COLO829 (cell line): ENCODE measurements around the gene LRRC27.

ENCODE experiments used
- DNase-seq: peaks from one replicate; pipeline ENCODE4 v3.0.0; 2012; ENCODE audit warnings: low spot score

LRRC27 gene

GRCh38 chr10:132414402-132415016 lies 82.5 kb downstream of the LRRC27 start:
- DNase-seq: no peak

GRCh38 chr10:132415255-132415654 lies 83.3 kb downstream of the LRRC27 start:
- DNase-seq: no peak

GRCh38 chr10:132415956-132416355 lies 84.0 kb downstream of the LRRC27 start:
- DNase-seq: no peak

- no peak for DNase-seq
Observed at GRCh38 chr10:132416566-132417256, 84.7 kb downstream of the LRRC27 start.

- DNase-seq: no peak
Observed at GRCh38 chr10:132417257-132417910, 85.4 kb downstream of the LRRC27 start.

- DNase-seq: peak; percentile 23
Observed at GRCh38 chr10:132417957-132418441, 86.0 kb downstream of the LRRC27 start.

GRCh38 chr10:132418527-132419416 lies 86.8 kb downstream of the LRRC27 start:
- no peak for DNase-seq

GRCh38 chr10:132419538-132420468 lies 87.8 kb downstream of the LRRC27 start:
- DNase-seq: no peak

- DNase-seq: no peak
Observed at GRCh38 chr10:132420469-132420980, 88.5 kb downstream of the LRRC27 start.

- DNase-seq: peak; percentile 47
Observed at GRCh38 chr10:132420981-132421846, 89.2 kb downstream of the LRRC27 start.

GRCh38 chr10:132421847-132422751 lies 90.1 kb downstream of the LRRC27 start:
- no peak for DNase-seq

GRCh38 chr10:132422903-132423825 lies 91.2 kb downstream of the LRRC27 start:
- no peak for DNase-seq

- no peak for DNase-seq
Observed at GRCh38 chr10:132423966-132424861, 92.2 kb downstream of the LRRC27 start.

- DNase-seq: no peak
Observed at GRCh38 chr10:132425029-132425756, 93.2 kb downstream of the LRRC27 start.

- no peak for DNase-seq
Observed at GRCh38 chr10:132425757-132426155, 93.8 kb downstream of the LRRC27 start.
